Bronchial epithelial cell (primary cell): Measurements from ENCODE around the gene ZNF608. TPM values are rescaled to one million over a fixed set of nuclear protein-coding genes. Genes with fewer than 3 reads are reported as not detected.

Source experiments
- DNase-seq: peaks from one replicate; pipeline ENCODE4 v3.0.0-alpha.2; 2010; ENCODE audit warnings: low read depth
- FAIRE-seq: peaks from 2 replicates; lab custom pipeline; 2011; peaks lifted over from hg19 to GRCh38; lab: Jason Lieb, UNC
- H3K27me3 ChIP-seq: 2 replicates; pipeline ENCODE4 v1.5.1; 2011; ENCODE audit warnings: low read length; ENCODE audit not compliant: control insufficient read depth, insufficient read depth
- H3K36me3 ChIP-seq: 2 replicates; pipeline ENCODE4 v1.5.1; 2011; ENCODE audit warnings: low read length; ENCODE audit not compliant: control insufficient read depth, insufficient read depth
- H3K4me3 ChIP-seq: 2 replicates; pipeline ENCODE4 v1.5.1; 2011; ENCODE audit warnings: mild to moderate bottlenecking, low read depth, low read length, control low read depth
- total RNA-seq: library from RNA; depleted of rRNA; stranded (reverse); fragments of >200 nt; gene quantifications from 2 replicates; pipeline ENCODE4 v1.2.1, GENCODE V29; 2014
- TF ChIP-seq, protein P1 (sequence below): IDR thresholded peaks from 2 replicates; pipeline ENCODE4 v1.5.1; 2011; ENCODE audit warnings: mild to moderate bottlenecking, moderate library complexity, low read length, control low read depth, inconsistent platforms; ENCODE audit not compliant: insufficient read depth, severe bottlenecking

The ZNF608 gene
- total RNA-seq, 1 donor from 2014 or later, result 4.5 TPM

DNA sequence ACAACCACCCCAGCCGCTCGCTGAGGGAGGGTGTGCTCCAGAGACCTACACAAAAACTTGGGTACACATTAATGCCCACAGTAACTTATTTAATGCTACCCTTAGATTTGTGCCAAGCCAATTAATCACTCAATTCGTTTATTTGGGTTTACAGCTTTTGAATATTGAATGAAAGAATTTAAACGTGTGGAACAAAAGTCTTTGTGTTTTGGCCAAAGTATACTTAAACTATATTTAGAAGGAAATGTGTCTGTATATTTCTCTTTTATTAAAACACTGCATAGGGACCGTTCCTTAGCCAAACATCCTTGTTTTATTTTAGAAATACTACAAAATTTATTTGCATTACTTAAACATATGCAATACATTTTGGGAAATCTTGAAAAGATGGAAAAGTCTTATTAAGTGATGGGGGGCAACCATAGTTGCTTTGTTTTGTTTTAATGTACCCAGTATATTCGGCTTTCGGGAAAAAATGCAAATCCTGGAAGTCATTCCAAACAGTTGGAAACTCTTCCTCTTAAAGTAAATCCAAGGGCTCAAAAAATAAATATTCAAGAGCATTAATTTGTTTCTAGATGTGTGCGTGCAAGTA lies 11.8 kb downstream of the ZNF608 start:
- DNase-seq, result no peak
- no peak overlapping the region for H3K4me3 ChIP-seq
- no peaks in the 10 kb centered on the region for H3K27me3 ChIP-seq
- FAIRE-seq, result no peak
- no peaks in the 10 kb centered on the region for H3K36me3 ChIP-seq
- TF ChIP-seq, protein P1, sequence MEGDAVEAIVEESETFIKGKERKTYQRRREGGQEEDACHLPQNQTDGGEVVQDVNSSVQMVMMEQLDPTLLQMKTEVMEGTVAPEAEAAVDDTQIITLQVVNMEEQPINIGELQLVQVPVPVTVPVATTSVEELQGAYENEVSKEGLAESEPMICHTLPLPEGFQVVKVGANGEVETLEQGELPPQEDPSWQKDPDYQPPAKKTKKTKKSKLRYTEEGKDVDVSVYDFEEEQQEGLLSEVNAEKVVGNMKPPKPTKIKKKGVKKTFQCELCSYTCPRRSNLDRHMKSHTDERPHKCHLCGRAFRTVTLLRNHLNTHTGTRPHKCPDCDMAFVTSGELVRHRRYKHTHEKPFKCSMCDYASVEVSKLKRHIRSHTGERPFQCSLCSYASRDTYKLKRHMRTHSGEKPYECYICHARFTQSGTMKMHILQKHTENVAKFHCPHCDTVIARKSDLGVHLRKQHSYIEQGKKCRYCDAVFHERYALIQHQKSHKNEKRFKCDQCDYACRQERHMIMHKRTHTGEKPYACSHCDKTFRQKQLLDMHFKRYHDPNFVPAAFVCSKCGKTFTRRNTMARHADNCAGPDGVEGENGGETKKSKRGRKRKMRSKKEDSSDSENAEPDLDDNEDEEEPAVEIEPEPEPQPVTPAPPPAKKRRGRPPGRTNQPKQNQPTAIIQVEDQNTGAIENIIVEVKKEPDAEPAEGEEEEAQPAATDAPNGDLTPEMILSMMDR, result no peak

DNA sequence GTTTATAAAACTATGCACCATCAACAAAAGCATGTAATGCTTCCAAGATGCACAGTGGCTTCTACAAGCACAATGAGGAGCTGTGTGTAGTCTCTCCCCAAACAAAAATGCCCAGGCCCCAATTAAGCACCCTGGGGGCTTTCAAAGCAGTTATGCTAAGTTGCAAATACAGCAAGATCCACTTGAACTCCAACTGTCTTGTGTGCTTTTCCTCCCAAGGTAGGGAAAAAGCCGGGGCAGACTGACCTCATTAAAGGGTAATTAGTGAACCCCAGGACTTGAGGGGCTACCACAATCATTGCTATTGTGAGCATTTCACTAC lies 13.1 kb downstream of the ZNF608 start:
- no peaks in the 10 kb centered on the region for H3K36me3 ChIP-seq
- no peaks in the 10 kb centered on the region for H3K27me3 ChIP-seq
- TF ChIP-seq, protein P1, result no peak
- no peak overlapping the region for H3K4me3 ChIP-seq
- DNase-seq, result no peak
- FAIRE-seq, result no peak

DNA sequence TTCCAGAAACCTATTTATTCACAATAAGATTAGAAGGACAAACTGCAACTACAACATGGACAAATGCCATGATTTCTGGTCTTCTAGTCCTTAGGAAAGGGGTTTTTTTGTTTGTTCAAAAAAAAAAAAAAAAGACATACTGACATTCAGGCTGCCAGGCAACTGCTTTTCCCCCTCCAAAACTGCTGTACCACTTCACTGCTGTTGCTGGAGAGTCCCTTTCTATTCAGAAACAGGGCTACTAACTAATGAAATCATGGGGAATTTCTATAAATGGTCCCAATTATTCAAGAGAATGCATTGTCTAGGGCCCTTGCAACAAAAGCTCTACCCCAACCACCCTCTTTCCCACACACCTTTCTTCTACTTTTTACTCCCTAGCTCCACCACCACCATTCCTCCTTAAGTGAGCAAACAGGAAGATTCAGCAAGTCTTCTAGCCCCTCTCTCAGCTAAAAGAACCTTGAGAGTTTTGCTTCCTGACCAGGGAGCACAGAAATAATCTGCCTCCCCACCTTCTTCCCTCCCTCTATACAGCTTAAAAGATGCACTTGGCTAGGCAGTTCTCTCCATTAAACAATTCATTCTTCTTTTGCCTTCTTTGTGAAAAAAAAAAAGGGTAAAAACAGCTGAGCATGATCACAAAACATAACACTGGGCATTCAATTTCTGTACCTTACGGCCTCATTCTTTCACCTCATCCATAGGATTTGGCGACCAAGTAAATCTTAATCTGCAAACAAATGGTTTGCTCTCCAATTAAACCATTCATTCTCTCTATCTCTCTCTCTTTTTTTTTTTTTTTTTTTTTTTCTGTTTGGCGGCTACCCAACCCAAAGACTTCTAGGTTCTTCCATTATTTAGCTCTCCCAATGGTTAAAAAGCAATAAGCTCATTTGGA lies 13.8 kb downstream of the ZNF608 start:
- H3K27me3 ChIP-seq, result no peaks in the 10 kb centered on the region
- FAIRE-seq, result no peak
- no peak overlapping the region for H3K4me3 ChIP-seq
- TF ChIP-seq, protein P1, result no peak
- H3K36me3 ChIP-seq, result no peaks in the 10 kb centered on the region
- DNase-seq, result no peak

DNA sequence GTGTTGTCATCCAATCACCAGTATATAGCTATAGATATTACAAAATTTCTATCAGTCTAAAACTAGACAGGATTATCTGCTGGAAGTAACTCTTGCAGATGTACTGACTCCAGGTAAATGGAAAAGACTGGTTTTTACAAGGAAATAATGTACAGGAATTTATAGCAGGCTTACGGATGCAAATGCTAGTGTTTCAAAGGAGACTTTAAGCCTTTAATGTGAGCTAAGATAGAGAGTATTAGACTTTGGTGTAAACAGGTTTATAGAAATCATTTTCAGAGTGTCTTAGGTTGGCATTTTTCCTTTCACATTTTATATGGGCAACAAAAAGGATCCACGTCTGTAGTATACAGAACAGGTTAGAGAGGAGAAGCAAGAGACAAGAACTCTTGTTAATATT lies 16.1 kb downstream of the ZNF608 start:
- no peaks in the 10 kb centered on the region for H3K36me3 ChIP-seq
- TF ChIP-seq, protein P1, result no peak
- no peak for DNase-seq
- no peak for FAIRE-seq
- H3K4me3 ChIP-seq, result no peak overlapping the region
- H3K27me3 ChIP-seq, result no peaks in the 10 kb centered on the region

DNA sequence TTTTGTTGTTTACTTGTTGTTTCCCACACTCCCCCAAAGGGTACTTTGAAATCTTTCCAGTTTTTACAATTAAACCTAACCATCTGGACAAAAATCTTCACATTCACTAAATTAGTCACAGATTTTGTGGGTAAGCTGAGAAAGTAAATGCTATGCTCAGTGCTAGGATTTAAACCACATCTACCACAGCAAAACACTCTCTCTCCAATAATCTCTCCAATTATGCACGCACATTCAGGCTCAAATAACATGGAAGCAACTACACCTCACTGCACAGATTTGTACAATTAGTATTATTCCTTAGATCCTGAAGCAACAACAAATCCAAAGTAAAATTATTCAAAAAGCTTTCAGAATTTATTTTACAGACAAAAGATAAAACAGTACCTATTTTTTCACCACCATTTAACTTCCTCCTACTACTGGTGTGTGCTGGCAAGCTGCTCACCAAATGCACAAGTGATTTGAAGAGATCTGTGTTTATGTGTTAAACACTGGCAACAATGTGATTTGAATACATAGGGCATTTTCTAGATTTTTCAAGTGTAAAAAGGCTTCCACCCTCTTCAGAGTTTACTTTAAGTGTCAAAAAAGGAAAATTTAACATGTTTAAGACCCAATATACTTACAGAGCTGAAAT lies 16.6 kb downstream of the ZNF608 start:
- no peak overlapping the region for H3K4me3 ChIP-seq
- H3K36me3 ChIP-seq, result no peaks in the 10 kb centered on the region
- no peaks in the 10 kb centered on the region for H3K27me3 ChIP-seq
- TF ChIP-seq, protein P1, result no peak
- DNase-seq, result no peak
- no peak for FAIRE-seq
